ENCODE data around the gene MRPL33. TPM values are rescaled to one million over a fixed set of nuclear protein-coding genes. Genes with fewer than 3 reads are reported as not detected.

MRPL33 gene
- polyA plus RNA-seq, 3 donors = 67.4 to 341 (median 331) TPM

GRCh38 chr2:27809761-27810241 lies 38.3 kb downstream of the MRPL33 start:
- Histone ChIP-seq H3K4me3 (replicated peaks in 1 of 3; ENCODE audit: low read depth in 2 of 3, low read length in 3 of 3) (peak overlapping the region in 1 of 3 experiments; percentile 4), H3K36me3 (replicated peaks in 1 of 2; ENCODE audit: control insufficient read depth in 1 of 2, insufficient read depth in 2 of 2, low read length in 2 of 2) (no peaks in the 10 kb centered on the region), H3K27me3 (ENCODE audit: control insufficient read depth in 2 of 2, insufficient read depth in 2 of 2, low read length in 2 of 2) (no peaks in the 10 kb centered on the region), H2AFZ (ENCODE audit: insufficient read depth, low read depth, low read length, poor library complexity, severe bottlenecking) (no peak overlapping the region), H3K79me2 (ENCODE audit: insufficient read depth, low read length) (peaks cover 33% of the 10 kb centered on the region), H3K9ac (ENCODE audit: insufficient read depth, low read length, poor library complexity, severe bottlenecking) (peak overlapping the region; percentile 19), H3K27ac (ENCODE audit: low read depth in 1 of 2, low read length in 2 of 2) (peak overlapping the region; percentile 38 to 89), H3K4me1 (ENCODE audit: control insufficient read depth in 1 of 2, insufficient read depth in 2 of 2, low read length in 2 of 2) (peaks cover 72 to 76% of the 10 kb centered on the region in 2 donors), H4K20me1 (ENCODE audit: insufficient read depth, low read length) (no peaks in the 10 kb centered on the region), H3K9me3 (replicated peaks in 1 of 2; ENCODE audit: control insufficient read depth in 1 of 2, insufficient read depth in 1 of 2, low read length in 2 of 2) (no peaks in the 10 kb centered on the region), H3K4me2 (replicated peaks; ENCODE audit: extremely low read depth, low read length, poor library complexity, severe bottlenecking) (peak overlapping the region; percentile 27)
- Mint-ChIP-seq H3K4me1 (peaks cover 73% of the 10 kb centered on the region), H3K27me3 (ENCODE audit: low read depth in 3 of 3) (peaks cover 0 to 1% (median 0%) of the 10 kb centered on the region in 3 donors), H3K27ac (peak overlapping the region; percentile 86 to 96 (median 93)), H3K36me3 (no peaks in the 10 kb centered on the region), H3K4me3 (peak overlapping the region; percentile 4 to 54), H3K9me3 (no peaks in the 10 kb centered on the region)
- no CpG with 5 or more reads among the region's 3 CpGs for WGBS (ENCODE audit: insufficient coverage)
- intact Hi-C loops (cut with micrococcal nuclease) = no loop called here
- TF ChIP-seq, protein P1, sequence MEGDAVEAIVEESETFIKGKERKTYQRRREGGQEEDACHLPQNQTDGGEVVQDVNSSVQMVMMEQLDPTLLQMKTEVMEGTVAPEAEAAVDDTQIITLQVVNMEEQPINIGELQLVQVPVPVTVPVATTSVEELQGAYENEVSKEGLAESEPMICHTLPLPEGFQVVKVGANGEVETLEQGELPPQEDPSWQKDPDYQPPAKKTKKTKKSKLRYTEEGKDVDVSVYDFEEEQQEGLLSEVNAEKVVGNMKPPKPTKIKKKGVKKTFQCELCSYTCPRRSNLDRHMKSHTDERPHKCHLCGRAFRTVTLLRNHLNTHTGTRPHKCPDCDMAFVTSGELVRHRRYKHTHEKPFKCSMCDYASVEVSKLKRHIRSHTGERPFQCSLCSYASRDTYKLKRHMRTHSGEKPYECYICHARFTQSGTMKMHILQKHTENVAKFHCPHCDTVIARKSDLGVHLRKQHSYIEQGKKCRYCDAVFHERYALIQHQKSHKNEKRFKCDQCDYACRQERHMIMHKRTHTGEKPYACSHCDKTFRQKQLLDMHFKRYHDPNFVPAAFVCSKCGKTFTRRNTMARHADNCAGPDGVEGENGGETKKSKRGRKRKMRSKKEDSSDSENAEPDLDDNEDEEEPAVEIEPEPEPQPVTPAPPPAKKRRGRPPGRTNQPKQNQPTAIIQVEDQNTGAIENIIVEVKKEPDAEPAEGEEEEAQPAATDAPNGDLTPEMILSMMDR (IDR thresholded peaks at IDR 0.05) = no peak
- DNase-seq = peak; percentile 73 to 84 (median 80)

- Histone ChIP-seq H3K27me3 (ENCODE audit: control insufficient read depth in 2 of 2, insufficient read depth in 2 of 2, low read length in 2 of 2) (no peaks in the 10 kb centered on the region), H3K4me1 (ENCODE audit: control insufficient read depth in 1 of 2, insufficient read depth in 2 of 2, low read length in 2 of 2) (peaks cover 72 to 76% of the 10 kb centered on the region in 2 donors), H3K36me3 (replicated peaks in 1 of 2; ENCODE audit: control insufficient read depth in 1 of 2, insufficient read depth in 2 of 2, low read length in 2 of 2) (no peaks in the 10 kb centered on the region), H4K20me1 (ENCODE audit: insufficient read depth, low read length) (no peaks in the 10 kb centered on the region), H3K9ac (ENCODE audit: insufficient read depth, low read length, poor library complexity, severe bottlenecking) (peak overlapping the region; percentile 19), H3K79me2 (ENCODE audit: insufficient read depth, low read length) (peaks cover 26% of the 10 kb centered on the region), H2AFZ (ENCODE audit: insufficient read depth, low read depth, low read length, poor library complexity, severe bottlenecking) (peak overlapping the region; percentile 49), H3K9me3 (replicated peaks in 1 of 2; ENCODE audit: control insufficient read depth in 1 of 2, insufficient read depth in 1 of 2, low read length in 2 of 2) (no peaks in the 10 kb centered on the region), H3K4me2 (replicated peaks; ENCODE audit: extremely low read depth, low read length, poor library complexity, severe bottlenecking) (peak overlapping the region; percentile 27), H3K27ac (ENCODE audit: low read depth in 1 of 2, low read length in 2 of 2) (peak overlapping the region; percentile 38 to 89), H3K4me3 (replicated peaks in 1 of 3; ENCODE audit: low read depth in 2 of 3, low read length in 3 of 3) (peak overlapping the region in 1 of 3 experiments; percentile 4)
- intact Hi-C loops (cut with micrococcal nuclease) = no loop called here
- TF ChIP-seq, protein P1 (IDR thresholded peaks at IDR 0.05) = no peak
- Mint-ChIP-seq H3K36me3 (no peaks in the 10 kb centered on the region), H3K4me3 (peak overlapping the region; percentile 4 to 54), H3K27ac (peak overlapping the region; percentile 86 to 96 (median 93)), H3K4me1 (peaks cover 73% of the 10 kb centered on the region), H3K27me3 (ENCODE audit: low read depth in 3 of 3) (peaks cover 0 to 1% (median 0%) of the 10 kb centered on the region in 3 donors), H3K9me3 (no peaks in the 10 kb centered on the region)
- DNase-seq = peak in 2 of 3 donors; percentile 23 to 35
- WGBS (ENCODE audit: insufficient coverage) = 0% methylated on average over 1 of the region's 3 CpGs
Measured at GRCh38 chr2:27810455-27810854, 38.9 kb downstream of the MRPL33 start.
